Testis (tissue), 2 donors: ENCODE measurements around the gene WRAP73.

Experiments
- POLR2A ChIP-seq: fragments of 450-650 bp; IDR thresholded peaks from one replicate; pipeline ENCODE4 v1.6.1; 2017; ENCODE audit warnings: antibody characterized with exemption, mild to moderate bottlenecking, moderate library complexity
- TF ChIP-seq, protein P1 (sequence below), 3 experiments: fragments of 450-650 bp in 2 of 3; fragments of 200-600 bp in 1 of 3; sonication (generic) in 1 of 3; IDR thresholded peaks; one replicate each; pipeline ENCODE4 v1.5.1; 2016 to 2019; ENCODE audit warnings: antibody characterized with exemption in 3 of 3, mild to moderate bottlenecking in 2 of 3, moderate library complexity in 1 of 3

GRCh38 chr1:3679098-3679555 is 29.2 kb upstream of the WRAP73 start:
- no peak for TF ChIP-seq POLR2A
- TF ChIP-seq, protein P1, sequence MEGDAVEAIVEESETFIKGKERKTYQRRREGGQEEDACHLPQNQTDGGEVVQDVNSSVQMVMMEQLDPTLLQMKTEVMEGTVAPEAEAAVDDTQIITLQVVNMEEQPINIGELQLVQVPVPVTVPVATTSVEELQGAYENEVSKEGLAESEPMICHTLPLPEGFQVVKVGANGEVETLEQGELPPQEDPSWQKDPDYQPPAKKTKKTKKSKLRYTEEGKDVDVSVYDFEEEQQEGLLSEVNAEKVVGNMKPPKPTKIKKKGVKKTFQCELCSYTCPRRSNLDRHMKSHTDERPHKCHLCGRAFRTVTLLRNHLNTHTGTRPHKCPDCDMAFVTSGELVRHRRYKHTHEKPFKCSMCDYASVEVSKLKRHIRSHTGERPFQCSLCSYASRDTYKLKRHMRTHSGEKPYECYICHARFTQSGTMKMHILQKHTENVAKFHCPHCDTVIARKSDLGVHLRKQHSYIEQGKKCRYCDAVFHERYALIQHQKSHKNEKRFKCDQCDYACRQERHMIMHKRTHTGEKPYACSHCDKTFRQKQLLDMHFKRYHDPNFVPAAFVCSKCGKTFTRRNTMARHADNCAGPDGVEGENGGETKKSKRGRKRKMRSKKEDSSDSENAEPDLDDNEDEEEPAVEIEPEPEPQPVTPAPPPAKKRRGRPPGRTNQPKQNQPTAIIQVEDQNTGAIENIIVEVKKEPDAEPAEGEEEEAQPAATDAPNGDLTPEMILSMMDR (IDR thresholded peaks at IDR 0.05) = no peak
